Epithelial cell of prostate (primary cell): ENCODE measurements around the gene SIK3.
"Not testable (repeated sequence)": the region's sequence is repeated elsewhere in the genome, so short reads cannot be mapped to it uniquely, and the experiment has no call there.

Experiments
- DNase-seq: peaks from one replicate; pipeline ENCODE4 v3.0.0-alpha.2; 2011; ENCODE audit warnings: low read depth, low spot score
- H3K27ac ChIP-seq: fragments of 450-650 bp; 2 replicates; pipeline ENCODE4 v1.5.1; 2017; ENCODE audit warnings: mild to moderate bottlenecking

The SIK3 gene

DNA sequence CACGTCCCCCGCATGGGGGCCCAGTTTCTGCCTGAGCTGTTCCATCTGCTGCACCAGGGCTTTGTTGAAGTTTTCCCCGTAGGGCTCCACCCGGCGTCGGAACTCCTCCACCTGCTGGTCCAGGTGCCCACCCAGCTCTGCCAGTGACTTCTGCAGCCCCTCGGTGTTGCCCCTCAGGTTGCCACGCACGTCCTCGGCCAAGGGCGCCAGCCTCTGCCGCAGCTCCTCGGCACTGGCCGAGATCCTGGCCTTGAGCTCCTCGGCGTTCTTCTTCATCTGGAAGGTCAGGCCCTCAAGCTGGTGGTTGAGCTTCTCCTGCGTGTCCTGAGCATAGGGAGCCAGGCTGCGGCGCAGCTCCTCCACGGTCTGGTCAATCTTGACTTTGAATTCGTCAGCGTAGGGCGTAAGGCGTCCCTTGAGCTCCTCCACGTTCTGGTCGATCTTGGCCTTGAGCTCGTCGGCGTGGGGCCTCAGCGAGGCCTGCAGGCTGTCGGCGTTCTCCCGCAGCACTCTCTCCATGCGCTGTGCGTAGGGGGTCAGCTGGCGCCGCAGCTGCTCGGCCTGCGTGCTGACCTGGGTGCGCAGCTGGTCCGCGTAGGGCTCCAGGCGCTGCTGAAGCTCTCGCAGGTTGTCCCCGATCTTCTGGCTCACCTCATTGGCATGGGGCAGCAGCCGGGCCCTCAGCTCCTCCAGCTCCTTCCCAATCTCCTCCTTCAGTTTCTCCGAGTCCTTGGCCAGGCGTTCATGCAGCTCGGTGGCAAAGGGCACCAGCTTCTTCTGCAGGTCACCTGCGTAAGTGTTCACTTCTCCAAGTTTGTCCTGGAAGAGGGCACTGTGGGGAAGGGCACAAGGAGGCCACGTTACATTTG, 276.9 kb downstream of the SIK3 start:
- no peak for DNase-seq
- H3K27ac ChIP-seq: no peak overlapping the region

DNA sequence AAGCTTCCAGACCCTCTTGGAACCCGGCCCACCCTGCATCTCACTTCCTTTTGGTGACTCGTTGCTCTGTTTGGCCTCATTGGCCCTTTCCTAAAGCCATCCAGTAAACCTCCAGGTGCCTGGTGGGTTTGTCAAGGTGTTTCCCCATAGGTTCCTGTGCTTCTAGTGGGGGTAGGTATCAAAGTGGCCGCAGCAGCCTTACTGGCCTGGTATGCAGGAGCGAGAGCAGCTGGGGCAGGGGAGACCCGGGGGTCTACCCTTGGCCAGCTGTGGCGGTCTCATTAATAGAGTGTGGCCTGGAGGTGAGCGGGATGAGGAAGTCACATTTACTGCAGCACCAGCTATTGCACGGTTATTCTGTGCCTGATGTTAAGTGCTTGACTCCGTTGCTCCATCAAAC, 279.2 kb downstream of the SIK3 start:
- DNase-seq: no peak
- no peak overlapping the region for H3K27ac ChIP-seq

DNA sequence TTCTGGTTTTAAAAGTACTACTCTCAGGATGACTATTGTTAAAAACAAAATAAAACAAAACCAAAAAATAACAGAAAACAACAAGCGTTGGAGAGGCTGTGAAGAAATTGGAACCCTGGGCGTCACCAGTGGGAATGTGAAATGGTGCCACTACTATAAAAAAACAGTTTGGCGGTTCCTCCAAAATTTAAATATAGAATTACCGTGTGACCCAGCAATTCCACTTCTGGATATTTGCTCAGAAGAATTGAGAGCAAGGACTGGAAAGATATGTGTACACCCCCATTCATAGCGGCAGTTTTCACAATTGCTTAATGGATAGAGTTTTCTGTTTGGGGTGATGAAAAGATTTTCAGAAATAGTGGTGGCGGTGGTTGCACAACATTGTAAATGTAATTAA, 283.7 kb downstream of the SIK3 start:
- no peak overlapping the region for H3K27ac ChIP-seq
- DNase-seq: no peak

DNA sequence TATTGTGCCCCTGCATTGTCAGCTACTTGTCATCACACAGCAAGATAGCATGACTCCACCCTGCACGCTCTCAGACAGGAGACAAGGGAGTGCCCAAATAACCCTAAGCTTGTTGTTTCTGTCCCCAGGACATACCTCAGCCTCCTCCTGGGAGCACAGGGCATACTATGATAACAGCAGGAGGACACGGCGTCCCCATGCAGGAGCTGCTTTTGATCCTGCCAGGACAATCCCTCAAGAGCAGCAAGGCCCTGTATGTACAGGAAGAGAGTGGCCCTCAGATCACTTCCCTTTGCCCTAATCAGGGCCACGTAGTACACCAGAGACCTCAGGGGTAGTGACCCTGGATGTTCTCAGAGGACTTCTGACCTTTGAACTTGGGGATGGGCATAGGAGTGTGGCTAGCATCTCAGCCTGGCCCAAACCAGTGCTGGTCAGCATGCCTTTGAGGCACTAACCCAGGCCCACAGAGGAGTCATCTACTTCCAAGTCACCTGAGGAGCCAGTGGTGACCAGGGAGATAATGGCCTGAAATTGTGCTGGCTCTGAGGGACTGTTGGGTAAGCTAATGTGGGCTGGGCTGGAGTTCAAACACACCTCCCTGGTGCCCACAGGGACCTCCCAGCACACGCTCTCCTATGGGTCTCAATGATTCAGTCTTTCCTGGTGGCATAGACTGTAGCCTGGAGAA, 284.3 kb downstream of the SIK3 start:
- H3K27ac ChIP-seq: no peak overlapping the region
- DNase-seq: no peak

DNA sequence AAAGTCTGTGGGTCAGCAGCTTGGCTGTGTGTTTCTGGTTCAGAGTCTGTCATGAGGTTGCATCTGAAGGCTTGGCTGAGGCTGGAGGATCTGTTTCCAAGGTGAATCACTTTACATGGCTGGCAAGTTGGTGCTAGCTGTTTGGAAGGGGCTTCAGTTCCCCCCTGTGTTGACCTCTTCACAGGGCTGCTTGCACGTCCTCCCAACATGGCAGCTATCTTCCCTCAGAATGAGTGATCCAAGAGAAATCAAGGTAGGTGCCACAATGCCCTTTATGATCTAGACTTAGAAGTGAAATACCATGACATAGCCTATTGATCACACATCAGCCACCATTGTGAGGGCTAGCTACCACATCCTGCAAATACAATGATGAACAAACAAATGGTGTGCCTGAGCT, 285.1 kb downstream of the SIK3 start:
- DNase-seq: no peak
- H3K27ac ChIP-seq: no peak overlapping the region

DNA sequence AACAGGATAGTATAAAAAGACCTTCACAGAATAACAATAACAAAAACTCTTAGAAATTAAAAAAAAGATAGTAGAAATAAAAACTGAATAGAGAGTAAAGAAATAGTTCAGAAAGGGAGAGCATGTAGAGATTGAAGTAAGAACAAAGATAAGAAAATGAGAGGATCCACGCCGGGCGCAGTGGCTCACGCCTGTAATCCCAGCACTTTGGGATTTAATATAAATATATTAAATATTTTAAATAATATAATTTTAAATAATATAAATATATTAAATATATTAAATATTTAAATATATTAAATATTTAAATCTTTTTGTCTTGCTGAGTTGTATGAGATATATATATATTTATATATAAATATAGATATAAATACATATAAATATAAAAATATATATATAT, 286.1 kb downstream of the SIK3 start:
- DNase-seq: no peak
- no peak overlapping the region for H3K27ac ChIP-seq

DNA sequence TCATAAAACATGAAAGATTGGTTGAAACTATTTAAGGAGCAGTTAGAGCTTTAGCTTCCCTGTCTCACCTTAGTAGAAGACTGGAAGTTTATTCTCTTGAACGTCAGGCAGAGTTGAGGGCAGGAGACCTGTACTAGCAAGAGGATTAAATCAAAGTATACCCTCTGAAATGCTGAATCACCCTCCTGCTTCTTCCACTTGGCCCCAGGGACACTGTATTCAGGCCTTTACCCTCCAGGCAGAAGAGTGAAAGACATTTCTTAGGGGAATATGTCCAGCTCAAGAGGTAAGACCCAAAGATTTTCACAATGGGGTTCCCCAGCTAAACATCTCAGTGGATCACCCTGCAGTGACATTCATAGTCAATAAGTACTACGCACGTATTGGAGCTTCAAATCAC, 287.0 kb downstream of the SIK3 start:
- no peak for DNase-seq
- no peak overlapping the region for H3K27ac ChIP-seq

DNA sequence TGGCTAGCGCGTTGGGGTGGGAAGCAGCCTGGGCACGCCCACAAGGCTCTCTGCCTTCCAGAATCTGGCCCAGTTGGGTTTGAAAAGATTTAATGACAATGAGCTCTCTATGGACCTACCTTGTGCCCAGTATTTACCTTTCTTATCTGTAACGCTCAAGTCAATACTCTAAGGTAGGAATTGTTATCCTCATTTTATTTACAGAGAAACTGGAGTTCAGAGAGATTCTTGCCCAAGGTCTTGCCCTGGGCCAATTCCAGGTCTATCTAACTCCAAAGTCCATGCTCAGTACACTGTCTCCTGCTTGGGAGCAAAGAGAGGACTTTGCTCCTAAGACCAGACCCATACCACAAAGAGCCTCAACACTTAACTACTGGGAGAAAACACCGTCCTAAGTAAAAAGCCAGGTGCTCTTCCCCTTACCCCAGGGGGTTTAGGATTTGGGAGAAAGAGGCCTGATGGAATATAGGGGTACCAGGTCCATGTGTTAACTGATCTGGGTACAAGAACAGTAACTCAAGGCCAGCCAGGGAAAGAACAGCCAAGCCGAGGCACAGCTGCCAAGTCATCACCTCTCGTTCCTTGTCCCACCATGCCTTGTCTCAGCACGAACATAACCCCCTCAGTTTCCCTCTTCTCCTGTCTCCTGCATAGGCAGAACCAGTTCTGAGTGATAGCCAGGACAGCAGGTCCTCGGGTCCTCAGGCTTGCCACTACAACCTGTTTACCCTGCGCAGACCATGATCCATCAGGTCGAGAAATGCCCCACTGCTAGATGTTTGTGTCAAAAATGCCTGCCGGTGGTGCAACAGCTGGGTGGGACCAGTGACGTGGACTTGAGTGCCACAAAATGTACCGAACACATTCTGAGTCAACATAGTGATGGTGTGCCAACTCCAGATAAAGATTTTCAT, 289.7 kb downstream of the SIK3 start:
- peak; percentile 16 for DNase-seq
- H3K27ac ChIP-seq: peak overlapping the region; percentile 8

DNA sequence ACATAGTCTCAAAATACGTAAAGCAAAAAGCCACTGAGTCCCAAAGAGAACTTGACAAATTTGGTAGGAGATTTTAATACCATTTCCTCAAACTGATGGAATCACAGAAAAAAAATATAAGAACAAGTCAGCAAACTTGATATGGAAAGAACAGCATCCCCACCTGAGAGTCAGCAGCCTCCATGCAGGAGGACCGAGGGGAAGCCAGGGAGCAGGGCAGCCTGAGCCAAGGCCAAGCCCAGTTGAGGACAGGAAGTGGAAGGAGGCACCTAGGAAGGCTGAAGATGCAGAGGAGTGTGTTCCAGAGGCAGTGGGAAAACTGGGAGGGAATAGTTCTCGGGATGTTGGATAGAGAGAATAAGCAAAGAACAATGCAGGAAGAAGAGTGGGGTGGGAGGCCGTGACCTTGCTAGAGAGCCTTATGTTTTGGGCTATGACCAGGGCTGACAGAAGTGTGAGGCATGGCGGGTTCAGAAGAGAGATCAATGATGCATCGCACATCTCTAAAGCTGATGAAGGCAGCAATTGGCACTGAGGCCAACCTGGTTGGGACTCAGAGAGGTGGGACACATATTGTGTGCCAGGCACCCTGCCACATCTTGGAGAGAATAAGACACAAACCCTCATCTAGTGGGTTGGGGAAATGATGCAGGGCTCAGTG, 290.5 kb downstream of the SIK3 start:
- no peak for DNase-seq
- no peak overlapping the region for H3K27ac ChIP-seq

DNA sequence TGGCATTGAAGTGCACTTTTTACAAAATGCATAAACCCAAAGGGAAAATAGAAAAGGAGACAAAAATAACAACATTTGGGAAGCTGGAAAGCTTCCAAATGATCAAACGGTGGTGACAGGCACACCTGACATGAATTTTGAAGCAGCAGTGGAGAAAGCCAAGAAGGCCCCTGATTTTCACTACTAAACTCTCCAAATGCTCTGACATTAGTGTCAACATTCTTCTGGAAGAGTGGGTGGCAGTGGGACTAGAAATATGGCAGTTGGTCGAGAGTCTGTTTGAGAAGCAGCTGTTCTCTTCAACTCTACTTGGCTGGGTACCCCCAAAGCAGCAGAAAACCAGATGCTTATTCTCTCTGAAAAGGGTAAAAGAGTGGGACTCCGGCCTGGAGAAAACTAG, 294.2 kb downstream of the SIK3 start:
- no peak overlapping the region for H3K27ac ChIP-seq
- no peak for DNase-seq

DNA sequence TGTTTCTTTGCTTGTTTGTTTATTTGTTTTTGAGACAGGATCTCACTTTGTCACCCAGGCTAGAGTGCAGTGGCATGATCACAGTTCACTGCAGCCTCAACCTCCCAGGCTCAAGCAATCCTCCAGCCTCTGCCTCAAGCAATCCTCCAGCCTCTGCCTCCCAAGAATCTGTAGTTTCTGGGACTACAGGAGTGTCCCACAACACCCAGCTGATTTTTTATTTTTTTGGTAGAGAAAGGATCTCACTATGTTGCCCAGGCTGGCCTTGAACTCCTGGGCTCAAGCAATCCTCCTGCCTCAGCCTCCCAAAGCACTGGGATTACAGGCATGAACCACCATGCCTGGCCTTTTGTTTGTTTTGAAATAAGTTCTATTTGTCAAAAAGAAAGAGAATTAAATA, 296.6 kb downstream of the SIK3 start:
- not testable (repeated sequence) for H3K27ac ChIP-seq, DNase-seq

DNA sequence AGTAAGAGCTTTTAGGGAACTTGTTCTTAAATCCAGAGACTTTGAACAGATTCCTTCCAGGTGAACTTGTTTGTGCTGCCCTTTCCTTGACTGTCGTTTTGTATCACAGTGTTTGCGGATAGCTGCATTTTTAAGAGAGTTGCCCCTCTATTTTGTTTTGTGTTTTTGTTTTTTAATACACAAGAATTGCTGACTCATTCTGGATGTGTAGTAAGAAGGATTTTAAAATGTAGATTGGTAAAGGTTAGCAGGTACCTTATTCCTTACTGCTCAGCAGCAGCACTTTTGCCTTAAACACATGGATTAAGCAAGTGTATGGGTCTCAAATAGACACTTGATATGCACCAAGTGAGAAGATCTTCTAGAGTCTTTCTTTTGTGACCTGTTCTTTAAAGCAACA, 297.6 kb downstream of the SIK3 start:
- DNase-seq: no peak
- H3K27ac ChIP-seq: no peak overlapping the region

DNA sequence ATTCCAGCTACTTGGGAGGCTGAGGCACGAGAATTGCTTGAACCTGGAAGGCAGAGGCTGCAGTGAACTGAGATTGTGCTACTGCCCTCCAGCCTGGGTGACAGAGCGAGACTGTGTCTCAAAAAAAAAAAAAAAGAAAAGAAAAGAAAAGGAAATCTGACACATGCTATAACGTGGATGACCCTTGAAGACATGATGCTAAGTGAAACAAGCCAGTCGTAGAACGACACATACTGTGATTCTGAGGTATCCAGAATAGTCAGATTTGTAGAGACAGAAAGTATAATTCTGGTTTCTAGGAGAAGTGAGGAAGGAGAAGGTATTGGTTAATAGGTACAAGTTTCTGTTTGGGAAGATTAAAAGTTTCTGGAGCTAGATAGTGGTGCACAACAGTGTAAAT, 299.9 kb downstream of the SIK3 start:
- no peak for DNase-seq

DNA sequence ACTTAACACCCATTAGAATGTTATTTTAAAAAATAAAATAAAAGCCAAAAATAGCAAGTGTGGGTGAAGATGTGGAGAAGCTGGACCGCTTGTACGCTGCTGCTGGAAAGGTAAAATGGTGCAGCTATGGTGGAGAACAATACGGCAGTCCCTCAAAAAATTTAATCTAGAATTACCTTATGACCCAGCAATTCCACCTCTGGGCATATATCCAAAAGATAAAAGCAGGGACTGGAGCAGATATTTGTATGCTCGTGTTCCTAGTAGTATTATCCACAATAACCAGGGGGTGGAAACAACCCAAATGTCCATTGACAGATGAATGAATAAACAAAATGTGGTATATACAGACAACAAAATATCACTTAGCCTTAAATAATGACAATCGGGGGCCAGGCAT, 300.4 kb downstream of the SIK3 start:
- DNase-seq: no peak
- no peak overlapping the region for H3K27ac ChIP-seq

More for the DNA sequence above, 299.9 kb downstream of the SIK3 start:
- no peak overlapping the region for H3K27ac ChIP-seq

DNA sequence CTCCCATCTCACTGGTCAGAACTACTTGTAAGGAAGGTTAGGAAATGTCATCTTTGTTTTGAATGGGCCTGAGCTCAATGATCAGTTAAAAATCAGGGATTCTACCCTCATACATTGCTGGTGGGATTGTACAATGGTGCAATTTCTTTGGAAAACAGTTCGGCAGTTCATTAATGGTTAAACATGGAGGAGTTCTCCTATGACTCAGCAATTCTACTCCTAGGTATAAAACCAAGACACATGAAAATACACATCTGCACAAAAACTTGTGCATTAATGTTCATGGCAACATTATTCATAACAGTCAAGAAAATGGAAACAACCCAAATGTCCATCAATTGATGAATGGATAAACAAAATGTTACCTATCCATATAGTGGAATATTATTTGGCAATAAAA, 301.7 kb downstream of the SIK3 start:
- no peak for DNase-seq
- H3K27ac ChIP-seq: no peak overlapping the region

DNA sequence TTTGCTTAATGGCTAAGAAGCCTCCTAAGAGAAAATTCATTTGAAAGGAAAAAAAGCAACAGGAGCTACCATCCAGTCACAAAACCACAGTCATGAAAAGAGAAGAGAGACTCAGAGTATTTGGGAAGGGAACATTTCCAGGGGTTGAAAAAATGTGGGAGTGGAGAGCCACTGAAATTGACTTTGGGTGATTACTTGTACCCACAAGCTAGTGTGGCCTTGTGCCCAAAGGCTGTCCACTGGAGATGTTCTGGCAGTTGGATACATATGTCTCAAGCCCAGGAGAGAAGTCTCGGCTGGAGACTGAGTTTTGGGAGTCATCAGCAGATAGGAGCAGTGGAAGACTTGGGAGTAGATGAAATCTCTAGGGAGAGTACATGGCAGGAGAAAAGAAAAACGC, 303.4 kb downstream of the SIK3 start:
- no peak overlapping the region for H3K27ac ChIP-seq
- no peak for DNase-seq

DNA sequence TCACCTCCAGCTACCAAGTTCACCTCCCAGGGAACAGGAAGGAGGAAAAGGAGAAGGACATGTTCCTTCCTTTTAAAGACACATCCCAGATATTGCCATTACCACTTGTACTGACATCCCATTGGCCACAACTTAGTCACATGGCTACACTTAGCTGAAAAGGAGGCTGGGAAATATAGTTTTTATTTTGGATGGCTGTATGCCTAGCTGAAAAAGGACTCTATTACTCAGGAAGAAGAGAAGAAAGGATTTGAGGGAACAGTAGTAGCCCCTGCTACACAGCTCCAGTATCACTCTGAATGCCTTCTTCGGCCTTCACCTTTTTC, 304.5 kb downstream of the SIK3 start:
- H3K27ac ChIP-seq: no peak overlapping the region
- DNase-seq: no peak
